GM23338 (cell line): Measurements from ENCODE around the gene RBCK1. TPM values are rescaled to one million over a fixed set of nuclear protein-coding genes. Genes with fewer than 3 reads are reported as not detected.
A peak's percentile ranks its signal among the peaks of the same experiment; 100 is the strongest.

Experiments
- ATAC-seq: fragments of 200-7000 bp; cut with Tn5 transposase; 3 replicates; pipeline ENCODE4 v1.9.1; 2020
- DNase-seq: peaks from one replicate; pipeline ENCODE4 v3.0.0-alpha.2; 2015; ENCODE audit warnings: low spot score
- H2AFZ ChIP-seq: fragments of 200-600 bp; sonication (generic); 2 replicates; pipeline ENCODE4 v1.8.0; 2016; ENCODE audit warnings: antibody characterized with exemption, mild to moderate bottlenecking, moderate library complexity
- H3F3A ChIP-seq: fragments of 200-600 bp; sonication (generic); replicated peaks from 2 replicates; pipeline ENCODE4 v1.8.0; 2017; ENCODE audit warnings: antibody characterized with exemption, mixed run types, low read depth
- H3K27ac ChIP-seq: fragments of 200-600 bp; sonication (generic); 2 replicates; pipeline ENCODE4 v1.6.1; 2016; ENCODE audit warnings: low read depth
- H3K27me3 ChIP-seq: fragments of 200-600 bp; sonication (generic); 2 replicates; pipeline ENCODE4 v1.8.0; 2016; ENCODE audit warnings: mild to moderate bottlenecking, mixed run types, moderate library complexity; ENCODE audit not compliant: insufficient read depth
- H3K36me3 ChIP-seq: fragments of 200-600 bp; sonication (generic); 2 replicates; pipeline ENCODE4 v1.8.0; 2016; ENCODE audit warnings: mild to moderate bottlenecking; ENCODE audit not compliant: insufficient read depth
- H3K4me1 ChIP-seq: fragments of 200-600 bp; sonication (generic); 2 replicates; pipeline ENCODE4 v1.8.0; 2016; ENCODE audit warnings: mild to moderate bottlenecking, moderate library complexity; ENCODE audit not compliant: insufficient read depth
- H3K4me2 ChIP-seq: fragments of 200-600 bp; sonication (generic); 2 replicates; pipeline ENCODE4 v1.7.1; 2017; ENCODE audit warnings: mixed run types
- H3K4me3 ChIP-seq: fragments of 200-600 bp; sonication (generic); 2 replicates; pipeline ENCODE4 v1.6.1; 2016; ENCODE audit warnings: mixed run types
- H3K79me2 ChIP-seq: fragments of 200-600 bp; sonication (generic); replicated peaks from 2 replicates; pipeline ENCODE4 v1.8.0; 2017; ENCODE audit warnings: mild to moderate bottlenecking; ENCODE audit not compliant: insufficient read depth
- H3K9me2 ChIP-seq: fragments of 200-600 bp; sonication (generic); 2 replicates; pipeline ENCODE4 v1.8.0; 2017; ENCODE audit not compliant: insufficient read depth
- H4K20me1 ChIP-seq: fragments of 200-600 bp; sonication (generic); replicated peaks from 2 replicates; pipeline ENCODE4 v1.8.0; 2017; ENCODE audit warnings: mild to moderate bottlenecking; ENCODE audit not compliant: insufficient read depth
- H3K27ac Mint-ChIP-seq: 2 replicates; pipeline ENCODE4 v1.8.0; 2020; ENCODE audit warnings: inconsistent platforms, mild to moderate bottlenecking, moderate library complexity, mixed read lengths
- H3K27me3 Mint-ChIP-seq: 3 replicates; pipeline ENCODE4 v1.8.0; 2022; ENCODE audit warnings: low read depth, mild to moderate bottlenecking, moderate library complexity, mixed read lengths, inconsistent platforms; ENCODE audit not compliant: insufficient read depth, poor library complexity
- H3K36me3 Mint-ChIP-seq: 3 replicates; pipeline ENCODE4 v1.8.0; 2021; ENCODE audit warnings: low read depth, mild to moderate bottlenecking, inconsistent platforms, moderate library complexity, mixed read lengths
- H3K4me1 Mint-ChIP-seq: 3 replicates; pipeline ENCODE4 v1.8.0; 2020; ENCODE audit warnings: mild to moderate bottlenecking, inconsistent platforms, mixed read lengths
- H3K4me3 Mint-ChIP-seq: 3 replicates; pipeline ENCODE4 v1.8.0; 2021; ENCODE audit warnings: moderate library complexity, mild to moderate bottlenecking, inconsistent platforms, mixed read lengths
- H3K9me3 Mint-ChIP-seq: 3 replicates; pipeline ENCODE4 v1.8.0; 2020; ENCODE audit warnings: moderate library complexity, mild to moderate bottlenecking, inconsistent platforms, mixed read lengths
- CTCF ChIP-seq, 2 experiments: fragments of 200-600 bp in 1 of 2; sonication (generic) in 1 of 2; conservative IDR thresholded peaks; 2 replicates each; pipeline versions ENCODE4 v1.5.1 to v1.6.1; 2016 to 2017; ENCODE audit warnings: antibody characterized with exemption in 2 of 2, low read depth in 2 of 2, mild to moderate bottlenecking in 2 of 2, moderate library complexity in 1 of 2
- ETS1 ChIP-seq: IDR thresholded peaks from 2 replicates; pipeline ENCODE4 v1.6.1; 2016; ENCODE audit warnings: antibody characterized with exemption
- EZH2 ChIP-seq: fragments of 200-600 bp; sonication (generic); IDR thresholded peaks from one replicate; pipeline ENCODE4 v1.8.0; 2017; ENCODE audit warnings: antibody characterized with exemption, mild to moderate bottlenecking, low read depth; ENCODE audit not compliant: unreplicated experiment
- EZH2phosphoT487 ChIP-seq: fragments of 200-600 bp; sonication (generic); IDR thresholded peaks from one replicate; pipeline ENCODE4 v1.8.1; 2018; ENCODE audit warnings: antibody characterized with exemption; ENCODE audit not compliant: unreplicated experiment
- JUNB ChIP-seq: IDR thresholded peaks from one replicate; pipeline ENCODE4 v1.6.1; 2016; ENCODE audit warnings: antibody characterized with exemption; ENCODE audit not compliant: unreplicated experiment
- POLR2AphosphoS5 ChIP-seq: IDR thresholded peaks from 2 replicates; pipeline ENCODE4 v1.6.1; 2016; ENCODE audit warnings: antibody characterized with exemption, low read depth
- REST ChIP-seq: IDR thresholded peaks from one replicate; pipeline ENCODE4 v1.6.1; 2018; ENCODE audit warnings: antibody characterized with exemption; ENCODE audit not compliant: unreplicated experiment
- STAT1 ChIP-seq: IDR thresholded peaks from one replicate; pipeline ENCODE4 v1.6.1; 2016; ENCODE audit warnings: antibody characterized with exemption; ENCODE audit not compliant: unreplicated experiment
- ZNF114 ChIP-seq: fragments of 250-450 bp; sonication (Bioruptor Pico); IDR thresholded peaks from 2 replicates; pipeline ENCODE4 v1.5.0; 2020; ENCODE audit warnings: mild to moderate bottlenecking, moderate library complexity
- polyA plus RNA-seq: library from polyadenylated mRNA; unstranded; fragments of >200 nt; fragmentation: Nextera tagmentation; extraction: Ambion mirVana; gene quantifications from 2 replicates; pipeline ENCODE4 v1.2.1, GENCODE V29; 2016
- total RNA-seq: library from RNA; depleted of rRNA; stranded (reverse); fragments of >200 nt; shearing (Covaris generic); gene quantifications from 2 replicates; pipeline ENCODE4 v1.2.3, GENCODE V29; 2014

RBCK1 gene
- total and polyA plus RNA-seq, 2 experiments from 2014 or later = 52.6 to 56.8 TPM

GRCh38 chr20:420721-421574 lies 12.8 kb downstream of the RBCK1 start:
- H3K36me3 ChIP-seq = 0 out of 2 replicates have a peak, but pooled peaks cover 11% of the 10 kb centered on the region
- H2AFZ ChIP-seq = no peak overlapping the region
- no peak overlapping the region for H3K27ac ChIP-seq
- H3F3A ChIP-seq = no peaks in the 10 kb centered on the region
- Mint-ChIP-seq H3K36me3 (peaks cover 56% of the 10 kb centered on the region), H3K27me3 (peaks cover 10% of the 10 kb centered on the region), H3K27ac (no peak overlapping the region), H3K4me1 (no peaks in the 10 kb centered on the region; the same call in 2 of the 3 replicates), H3K9me3 (peaks cover 8% of the 10 kb centered on the region; the same call in 1 of the 3 replicates), H3K4me3 (no peak overlapping the region)
- ATAC-seq (peak; percentile 65), DNase-seq (peak; percentile 66)
- H3K79me2 ChIP-seq = no peaks in the 10 kb centered on the region
- H3K4me1 ChIP-seq = no peaks in the 10 kb centered on the region
- H3K9me2 ChIP-seq = no peaks in the 10 kb centered on the region
- H3K27me3 ChIP-seq = no peaks in the 10 kb centered on the region
- no peak overlapping the region for H3K4me2 ChIP-seq
- no peak overlapping the region for H3K4me3 ChIP-seq
- TF ChIP-seq CTCF (conservative IDR thresholded peaks at IDR 0.05; ENCODE audit: low read depth in 2 of 2) (no peak), EZH2 (no peak), REST (no peak)
- H4K20me1 ChIP-seq = peaks cover 11% of the 10 kb centered on the region; the same call in 1 of the 2 replicates

GRCh38 chr20:421685-422250 lies 13.7 kb downstream of the RBCK1 start:
- 0 out of 2 replicates have a peak, but pooled peaks cover 11% of the 10 kb centered on the region for H3K36me3 ChIP-seq
- TF ChIP-seq EZH2 = no peak
- TF ChIP-seq STAT1 = no peak
- TF ChIP-seq ZNF114 = no peak
- no peak for TF ChIP-seq ETS1
- no peak for TF ChIP-seq REST
- no peak for TF ChIP-seq JUNB
- no peak for TF ChIP-seq EZH2phosphoT487
- no peak for TF ChIP-seq POLR2AphosphoS5

More at GRCh38 chr20:421685-422250, 13.7 kb downstream of the RBCK1 start:
- Histone ChIP-seq H3F3A (no peaks in the 10 kb centered on the region), H4K20me1 (peaks cover 11% of the 10 kb centered on the region; the same call in 1 of the 2 replicates), H3K27me3 (no peaks in the 10 kb centered on the region), H3K4me1 (no peaks in the 10 kb centered on the region), H3K4me2 (no peak overlapping the region), H2AFZ (no peak overlapping the region), H3K9me2 (no peaks in the 10 kb centered on the region), H3K79me2 (no peaks in the 10 kb centered on the region), H3K4me3 (no peak overlapping the region), H3K27ac (no peak overlapping the region)
- peaks cover 7% of the 10 kb centered on the region for H3K27me3 Mint-ChIP-seq
- peaks cover 8% of the 10 kb centered on the region; the same call in 1 of the 3 replicates for H3K9me3 Mint-ChIP-seq
- H3K4me3 Mint-ChIP-seq = no peak overlapping the region
- H3K36me3 Mint-ChIP-seq = peaks cover 58% of the 10 kb centered on the region
- no peaks in the 10 kb centered on the region; the same call in 2 of the 3 replicates for H3K4me1 Mint-ChIP-seq
- ATAC-seq = no peak
- no peak for DNase-seq
- no peak overlapping the region for H3K27ac Mint-ChIP-seq
